ENCODE data around the gene JAG2. TPM values are rescaled to one million over a fixed set of nuclear protein-coding genes. Genes with fewer than 3 reads are reported as not detected.
"Not testable (repeated sequence)": the region's sequence is repeated elsewhere in the genome, so short reads cannot be mapped to it uniquely, and the experiment has no call there.

Gene JAG2
- total and polyA plus RNA-seq, 12 donors, result 0.83 to 16.2 (median 4.0) TPM

DNA sequence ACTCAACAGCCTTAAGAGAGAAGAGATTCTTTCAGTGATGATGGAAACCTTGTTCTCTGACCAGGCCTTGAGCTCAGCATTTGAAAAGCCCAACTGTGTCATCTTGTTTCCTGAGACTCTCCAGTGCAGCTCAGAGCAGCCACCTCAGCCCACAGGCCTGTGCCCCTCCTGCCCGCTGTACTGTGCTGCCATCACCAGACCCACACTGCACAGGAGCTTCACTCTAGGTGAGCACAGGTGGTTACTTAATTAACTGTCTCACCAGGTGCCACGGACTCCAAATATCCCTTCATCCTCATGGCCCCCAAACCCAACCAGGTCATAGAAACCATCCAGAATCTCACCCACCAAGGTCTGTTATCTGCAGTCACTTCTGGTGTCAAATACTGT lies 51.3 kb downstream of the JAG2 start:
- no peak for TF ChIP-seq POLR2A (IDR thresholded peaks at IDR 0.05)
- TF ChIP-seq, protein P1, sequence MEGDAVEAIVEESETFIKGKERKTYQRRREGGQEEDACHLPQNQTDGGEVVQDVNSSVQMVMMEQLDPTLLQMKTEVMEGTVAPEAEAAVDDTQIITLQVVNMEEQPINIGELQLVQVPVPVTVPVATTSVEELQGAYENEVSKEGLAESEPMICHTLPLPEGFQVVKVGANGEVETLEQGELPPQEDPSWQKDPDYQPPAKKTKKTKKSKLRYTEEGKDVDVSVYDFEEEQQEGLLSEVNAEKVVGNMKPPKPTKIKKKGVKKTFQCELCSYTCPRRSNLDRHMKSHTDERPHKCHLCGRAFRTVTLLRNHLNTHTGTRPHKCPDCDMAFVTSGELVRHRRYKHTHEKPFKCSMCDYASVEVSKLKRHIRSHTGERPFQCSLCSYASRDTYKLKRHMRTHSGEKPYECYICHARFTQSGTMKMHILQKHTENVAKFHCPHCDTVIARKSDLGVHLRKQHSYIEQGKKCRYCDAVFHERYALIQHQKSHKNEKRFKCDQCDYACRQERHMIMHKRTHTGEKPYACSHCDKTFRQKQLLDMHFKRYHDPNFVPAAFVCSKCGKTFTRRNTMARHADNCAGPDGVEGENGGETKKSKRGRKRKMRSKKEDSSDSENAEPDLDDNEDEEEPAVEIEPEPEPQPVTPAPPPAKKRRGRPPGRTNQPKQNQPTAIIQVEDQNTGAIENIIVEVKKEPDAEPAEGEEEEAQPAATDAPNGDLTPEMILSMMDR (IDR thresholded peaks at IDR 0.05), result no peak
- Histone ChIP-seq H3K27me3 (no peaks in the 10 kb centered on the region), H3K27ac (no peak overlapping the region), H3K9me3 (replicated peaks in 1 of 3) (no peaks in the 10 kb centered on the region), H3K4me1 (replicated peaks in 1 of 2) (no peaks in the 10 kb centered on the region), H3K36me3 (replicated peaks in 1 of 2) (no peaks in the 10 kb centered on the region), H3K4me3 (no peak overlapping the region)
- peak in 2 of 7 donors; percentile 2 to 5 for DNase-seq
- 63 to 80% (median 71%) methylated on average over 1 to 2 of the region's 2 CpGs for WGBS, 4 donors
- intact Hi-C loops (cut with DNase I), result no loop called here

DNA sequence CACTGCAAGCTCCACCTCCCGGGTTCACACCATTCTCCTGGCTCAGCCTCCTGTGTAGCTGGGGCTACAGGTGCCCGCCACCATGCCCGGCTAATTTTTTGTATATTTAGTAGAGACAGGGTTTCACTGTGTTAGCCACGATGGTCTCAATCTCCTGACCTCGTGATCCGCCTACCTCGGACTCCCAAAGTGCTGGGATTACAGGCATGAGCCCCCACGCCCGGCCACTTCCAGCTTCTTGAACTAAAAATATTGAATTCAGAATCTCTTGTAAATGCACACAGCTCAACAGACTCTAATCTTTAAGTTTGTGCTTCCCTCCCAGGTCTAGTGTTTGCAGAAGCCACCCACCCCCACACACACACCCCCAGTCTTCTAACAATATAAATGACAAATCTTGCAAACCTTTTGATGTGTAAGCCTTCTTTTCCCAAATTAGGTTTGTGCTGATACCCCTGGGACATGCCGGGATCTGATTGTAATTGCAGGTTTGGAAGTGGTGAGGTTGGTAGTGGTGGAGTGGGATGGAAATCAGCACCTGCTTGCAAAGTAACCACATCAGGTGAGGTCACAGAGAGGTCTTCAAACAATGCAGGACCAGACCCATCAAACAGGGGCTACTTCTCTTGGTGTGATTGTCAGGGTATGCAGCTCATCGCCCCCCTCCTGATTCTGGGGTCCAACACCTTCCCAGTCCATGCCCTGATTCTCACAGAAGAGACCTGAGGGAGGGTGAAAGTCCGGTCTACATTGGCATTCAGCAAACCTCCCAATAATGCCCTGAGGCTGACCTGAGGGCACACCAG lies 51.9 kb downstream of the JAG2 start:
- no peaks in the 10 kb centered on the region for H3K4me1 ChIP-seq (replicated peaks in 1 of 2)
- TF ChIP-seq, protein P1 (IDR thresholded peaks at IDR 0.05), result no peak
- TF ChIP-seq POLR2A (IDR thresholded peaks at IDR 0.05), result no peak
- H3K27ac ChIP-seq, result no peak overlapping the region
- no peaks in the 10 kb centered on the region for H3K9me3 ChIP-seq (replicated peaks in 1 of 3)
- DNase-seq, result peak in 2 of 7 donors; percentile 3 to 21
- intact Hi-C loops (cut with DNase I), result no loop called here
- H3K27me3 ChIP-seq, result no peaks in the 10 kb centered on the region
- 80 to 88% (median 86%) methylated on average over 12 of the region's 12 CpGs for WGBS, 4 donors
- H3K4me3 ChIP-seq, result no peak overlapping the region
- H3K36me3 ChIP-seq (replicated peaks in 1 of 2), result no peaks in the 10 kb centered on the region

DNA sequence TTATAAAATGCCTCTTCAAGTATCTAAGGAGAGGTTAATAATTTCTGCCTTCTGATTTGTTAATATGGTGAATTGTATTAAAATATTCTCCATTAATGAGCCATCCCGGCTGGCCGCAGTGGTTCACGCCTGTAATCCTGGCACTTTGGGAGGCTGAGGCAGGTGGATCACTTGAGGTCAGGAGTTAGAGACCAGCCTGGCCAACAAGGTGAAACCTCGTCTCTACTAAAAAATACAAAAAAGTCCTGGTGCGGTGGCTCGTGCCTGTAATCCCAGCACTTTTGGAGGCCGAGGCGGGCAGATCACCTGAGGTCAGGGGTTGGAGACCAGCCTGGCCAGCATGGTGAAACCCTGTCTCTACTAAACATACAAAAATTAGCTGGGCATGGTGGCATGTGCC lies 59.3 kb downstream of the JAG2 start:
- WGBS, 4 donors, result 75 to 94% (median 84%) methylated on average over 8 of the region's 8 CpGs
- H3K4me3 ChIP-seq; intact Hi-C loops (cut with DNase I); H3K27ac ChIP-seq; H3K9me3 ChIP-seq (replicated peaks in 1 of 3); H3K4me1 ChIP-seq (replicated peaks in 1 of 2); H3K27me3 ChIP-seq; H3K36me3 ChIP-seq (replicated peaks in 1 of 2): not testable (repeated sequence)
- peak in 1 of 7 donors; percentile 2 for DNase-seq

DNA sequence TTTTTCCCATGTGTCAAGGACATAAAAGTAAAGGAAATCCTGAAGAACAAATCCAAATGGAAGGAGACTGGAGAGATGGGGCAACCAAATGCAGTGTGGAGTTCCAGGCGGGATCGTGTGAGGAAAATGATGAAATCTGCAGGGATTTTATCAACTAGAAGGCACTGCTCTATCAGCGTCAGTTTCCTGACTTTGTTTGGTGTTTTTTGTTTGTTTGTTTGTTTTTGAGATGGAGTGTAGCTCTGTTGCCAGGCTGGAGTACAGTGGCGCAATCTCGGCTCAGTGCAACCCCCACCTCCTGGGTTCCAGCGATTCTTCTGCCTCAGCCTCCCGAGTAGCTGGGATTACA lies 60.1 kb downstream of the JAG2 start:
- 73 to 80% (median 77%) methylated on average over 7 of the region's 7 CpGs for WGBS, 4 donors
- H3K9me3 ChIP-seq (replicated peaks in 1 of 3), result no peaks in the 10 kb centered on the region
- intact Hi-C loops (cut with DNase I), result no loop called here
- no peaks in the 10 kb centered on the region for H3K36me3 ChIP-seq (replicated peaks in 1 of 2)
- TF ChIP-seq, protein P1 (IDR thresholded peaks at IDR 0.05), result no peak
- TF ChIP-seq POLR2A (IDR thresholded peaks at IDR 0.05), result no peak
- no peak overlapping the region for H3K4me3 ChIP-seq
- DNase-seq, result peak in 1 of 7 donors; percentile 4
- no peak overlapping the region for H3K27ac ChIP-seq
- H3K27me3 ChIP-seq, result peaks cover 9% of the 10 kb centered on the region
- no peaks in the 10 kb centered on the region for H3K4me1 ChIP-seq (replicated peaks in 1 of 2)
